ENCODE measurements around the gene ALS2CL. TPM values are rescaled to one million over a fixed set of nuclear protein-coding genes. Genes with fewer than 3 reads are reported as not detected.

Gene ALS2CL
- total RNA-seq, 3 donors from 2014 or later: 1.3 to 1.5 (median 1.4) TPM

DNA sequence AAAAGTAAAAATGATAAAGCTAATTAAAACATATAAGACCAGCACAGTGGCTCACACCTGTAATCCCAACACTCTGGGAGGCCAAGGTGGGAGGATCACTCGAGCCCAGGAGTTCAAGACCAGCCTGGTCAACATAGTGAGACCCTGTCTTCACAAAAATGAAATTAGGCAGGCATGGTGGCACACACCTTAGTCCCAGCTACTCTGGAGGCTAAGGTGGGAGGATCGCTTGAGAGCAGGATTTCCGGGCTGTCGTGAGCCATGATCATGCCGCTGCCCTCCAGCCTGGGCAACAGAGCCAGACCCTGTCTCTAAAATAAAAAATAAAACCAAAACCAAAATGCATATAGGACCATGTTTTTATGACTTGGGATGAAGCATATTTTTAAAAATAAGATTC, 29.0 kb upstream of the ALS2CL start:
- no peaks in the 10 kb centered on the region for H3K9me3 Mint-ChIP-seq
- no peaks in the 10 kb centered on the region for H3K36me3 Mint-ChIP-seq (ENCODE audit: insufficient read depth)
- no peak for DNase-seq
- peaks cover 22% of the 10 kb centered on the region for H3K27me3 Mint-ChIP-seq (ENCODE audit: low read depth)
- ATAC-seq: no peak
- H3K4me3 Mint-ChIP-seq: no peak overlapping the region
- H3K4me1 Mint-ChIP-seq (ENCODE audit: low read depth): peaks cover 3% of the 10 kb centered on the region

GRCh38 chr3:46721009-46721408, 27.5 kb upstream of the ALS2CL start:
- peaks cover 3% of the 10 kb centered on the region for H3K4me1 Mint-ChIP-seq (ENCODE audit: low read depth)
- no peaks in the 10 kb centered on the region for H3K9me3 Mint-ChIP-seq
- peaks cover 21% of the 10 kb centered on the region for H3K27me3 Mint-ChIP-seq (ENCODE audit: low read depth)
- ATAC-seq: no peak
- H3K4me3 Mint-ChIP-seq: no peak overlapping the region
- H3K36me3 Mint-ChIP-seq (ENCODE audit: insufficient read depth): no peaks in the 10 kb centered on the region
- DNase-seq: no peak

DNA sequence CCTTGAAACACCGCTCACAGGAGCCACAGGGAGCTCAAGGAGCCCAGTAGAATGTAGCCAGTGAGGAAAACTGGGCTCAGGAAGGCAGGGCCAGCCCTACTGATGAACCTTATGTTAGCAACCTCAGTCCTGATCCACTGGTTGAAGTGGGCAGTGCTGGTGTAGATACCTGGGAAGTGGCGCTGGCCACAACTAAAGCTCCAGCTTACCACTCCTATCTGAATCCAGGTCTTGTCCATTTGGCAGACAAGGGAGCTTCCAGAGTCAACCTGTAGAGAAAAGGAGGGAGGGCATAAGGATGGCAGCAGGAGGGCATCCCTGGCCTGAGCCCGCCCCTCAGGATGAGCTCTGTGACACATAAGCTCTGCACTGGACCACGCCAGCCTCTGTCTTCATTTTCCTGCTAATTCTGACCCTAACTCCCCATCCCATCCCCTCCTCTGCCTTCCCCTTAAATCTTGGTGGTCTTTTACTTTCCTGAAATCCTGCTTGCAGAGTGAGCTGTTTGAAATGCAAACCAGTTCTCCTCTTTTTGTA, 26.3 kb upstream of the ALS2CL start:
- DNase-seq: no peak
- peaks cover 18% of the 10 kb centered on the region for H3K27me3 Mint-ChIP-seq (ENCODE audit: low read depth)
- H3K4me1 Mint-ChIP-seq (ENCODE audit: low read depth): peaks cover 3% of the 10 kb centered on the region
- H3K4me3 Mint-ChIP-seq: no peak overlapping the region
- no peak for ATAC-seq
- no peaks in the 10 kb centered on the region for H3K9me3 Mint-ChIP-seq
- no peaks in the 10 kb centered on the region for H3K36me3 Mint-ChIP-seq (ENCODE audit: insufficient read depth)

- DNase-seq: no peak
- H3K4me1 Mint-ChIP-seq (ENCODE audit: low read depth): peaks cover 3% of the 10 kb centered on the region
- no peaks in the 10 kb centered on the region for H3K36me3 Mint-ChIP-seq (ENCODE audit: insufficient read depth)
- H3K27me3 Mint-ChIP-seq (ENCODE audit: low read depth): peaks cover 18% of the 10 kb centered on the region
- H3K9me3 Mint-ChIP-seq: no peaks in the 10 kb centered on the region
- no peak overlapping the region for H3K4me3 Mint-ChIP-seq
- no peak for ATAC-seq
These were observed 25.6 kb upstream of the ALS2CL start for GRCh38 chr3:46719044-46719565.

DNA sequence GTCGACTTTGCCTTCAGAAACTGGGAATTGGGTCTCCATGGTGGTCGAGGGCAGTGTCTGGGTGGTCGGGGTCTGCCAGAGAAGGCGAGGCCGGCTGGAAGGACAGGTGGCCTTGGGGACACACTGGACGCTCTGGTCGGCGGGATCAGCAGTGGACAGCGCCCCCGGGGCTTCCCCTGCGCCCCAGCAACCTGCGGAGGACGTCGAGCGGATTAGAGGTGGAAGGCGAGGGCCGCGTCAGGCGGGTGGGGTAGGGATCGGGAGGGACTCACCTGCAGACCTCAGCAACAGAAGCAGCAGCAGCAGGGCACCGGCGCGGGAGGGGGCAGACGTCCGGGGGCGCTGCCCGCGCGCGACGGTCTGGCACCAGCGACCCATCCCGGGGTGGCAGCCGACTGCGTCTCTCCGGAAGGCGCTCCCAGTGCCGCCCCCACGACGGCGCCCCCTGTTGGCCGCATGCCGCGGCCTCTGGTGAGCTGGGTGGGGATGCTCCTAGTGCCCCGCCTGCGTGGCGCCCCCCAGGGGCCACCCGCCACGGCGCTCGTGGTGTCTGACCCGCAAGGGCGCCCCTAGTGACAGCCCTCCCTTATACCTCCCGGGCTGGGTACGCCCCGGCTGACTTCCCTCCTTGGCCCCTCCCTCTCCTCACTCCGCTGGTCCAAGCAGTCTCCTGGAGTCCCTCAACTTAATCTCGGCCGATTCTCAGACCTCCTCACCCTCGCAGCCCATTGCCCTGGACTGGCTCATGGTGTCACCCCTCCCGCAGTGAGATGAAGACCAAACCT, 24.2 kb upstream of the ALS2CL start, which contains the start of gene PRSS50:
TSS of gene PRSS50 (minus strand) at position 423 of the 785 bp plus-strand sequence. CDS start at position 378, 45 bp downstream.
- Mint-ChIP-seq H3K9me3 (no peaks in the 10 kb centered on the region), H3K4me1 (ENCODE audit: low read depth) (no peaks in the 10 kb centered on the region), H3K4me3 (no peak within 1 kb of the TSS), H3K27me3 (ENCODE audit: low read depth) (peaks cover 15% of the 10 kb centered on the region), H3K36me3 (ENCODE audit: insufficient read depth) (no peaks in the 10 kb centered on the region)
- DNase-seq (no peak), ATAC-seq (peak; percentile 34 to 77)

- no peak overlapping the region for H3K4me3 Mint-ChIP-seq
These were observed 23.3 kb upstream of the ALS2CL start for GRCh38 chr3:46716461-46717441.

DNA sequence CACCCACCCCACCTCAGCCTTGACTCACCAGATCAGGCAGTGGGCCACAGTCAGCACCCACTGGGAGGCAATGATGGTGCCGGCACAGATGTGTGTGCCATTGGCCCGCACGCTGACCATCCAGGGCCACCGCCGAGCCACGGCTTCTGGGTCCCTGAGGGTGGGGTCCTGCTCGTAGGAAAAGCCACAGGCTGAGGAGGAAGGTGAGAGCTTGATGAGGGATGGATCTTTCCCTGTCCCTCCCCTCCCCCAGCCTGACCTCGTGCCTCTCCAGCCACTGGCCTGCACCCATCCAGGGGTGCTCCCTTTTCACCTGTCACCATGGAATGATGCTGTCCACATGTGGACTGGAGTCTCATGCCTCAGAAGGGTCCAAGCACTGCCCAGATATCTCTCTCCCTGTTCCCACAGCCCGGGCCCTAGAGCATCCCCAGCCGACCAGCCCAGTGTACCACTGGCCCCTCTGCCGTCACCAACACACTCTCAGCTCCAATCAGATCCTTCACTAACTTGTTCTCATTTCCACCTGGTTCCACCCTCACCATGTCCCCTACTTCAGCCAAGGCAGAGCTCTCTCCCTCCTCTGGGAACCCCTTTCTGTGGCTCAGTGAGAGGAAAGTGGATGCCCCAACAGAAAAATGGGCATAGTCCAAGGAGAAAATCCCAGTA, 22.2 kb upstream of the ALS2CL start:
- ATAC-seq (no peak), DNase-seq (no peak)
- Mint-ChIP-seq H3K27me3 (ENCODE audit: low read depth) (peaks cover 15% of the 10 kb centered on the region), H3K9me3 (no peaks in the 10 kb centered on the region), H3K36me3 (ENCODE audit: insufficient read depth) (no peaks in the 10 kb centered on the region), H3K4me3 (no peak overlapping the region), H3K4me1 (ENCODE audit: low read depth) (no peaks in the 10 kb centered on the region)

More at GRCh38 chr3:46716461-46717441, 23.3 kb upstream of the ALS2CL start:
- DNase-seq (no peak), ATAC-seq (no peak)
- Mint-ChIP-seq H3K9me3 (no peaks in the 10 kb centered on the region), H3K36me3 (ENCODE audit: insufficient read depth) (no peaks in the 10 kb centered on the region), H3K27me3 (ENCODE audit: low read depth) (peaks cover 15% of the 10 kb centered on the region), H3K4me1 (ENCODE audit: low read depth) (no peaks in the 10 kb centered on the region)

DNA sequence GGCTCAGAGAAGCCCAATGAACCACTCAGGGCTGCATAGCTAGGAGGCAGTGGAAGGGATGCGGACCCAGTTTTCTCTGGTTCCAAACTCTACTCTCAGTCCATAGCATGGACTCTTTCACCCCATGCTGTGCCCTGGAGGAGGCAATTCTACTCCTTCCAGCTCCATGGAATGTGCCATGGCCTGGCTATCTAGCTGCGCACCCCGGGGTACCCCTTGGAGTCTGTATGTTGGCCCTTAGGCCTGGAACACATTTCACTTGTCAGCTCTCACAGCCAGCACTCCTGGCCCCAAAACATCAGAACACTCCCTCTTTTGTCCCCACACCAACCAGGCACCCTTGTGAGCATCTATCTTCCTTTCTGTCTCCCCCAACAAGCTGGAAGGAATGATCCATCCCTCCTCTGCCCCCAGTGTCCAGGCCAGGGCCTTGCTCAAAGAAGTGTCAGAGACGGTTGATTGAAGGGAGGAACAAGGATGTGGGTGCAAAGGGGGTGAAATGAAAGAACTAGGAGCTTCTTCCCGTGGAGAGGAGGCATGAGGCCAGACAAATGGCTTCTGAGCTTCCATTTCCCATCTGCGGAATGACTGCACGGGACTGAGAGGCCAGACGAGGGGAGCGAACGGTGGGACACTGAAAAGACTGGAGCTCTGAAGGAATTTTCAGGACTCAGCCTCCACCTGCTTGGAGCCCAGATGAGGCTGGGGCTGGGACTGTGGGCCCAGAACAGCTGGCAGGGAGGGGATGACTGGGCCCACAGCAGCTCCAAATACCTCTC, 21.4 kb upstream of the ALS2CL start:
- no peak for DNase-seq
- H3K36me3 Mint-ChIP-seq (ENCODE audit: insufficient read depth): no peaks in the 10 kb centered on the region
- H3K27me3 Mint-ChIP-seq (ENCODE audit: low read depth): peaks cover 15% of the 10 kb centered on the region
- no peak overlapping the region for H3K4me3 Mint-ChIP-seq
- ATAC-seq: no peak
- no peaks in the 10 kb centered on the region for H3K4me1 Mint-ChIP-seq (ENCODE audit: low read depth)
- H3K9me3 Mint-ChIP-seq: no peaks in the 10 kb centered on the region

DNA sequence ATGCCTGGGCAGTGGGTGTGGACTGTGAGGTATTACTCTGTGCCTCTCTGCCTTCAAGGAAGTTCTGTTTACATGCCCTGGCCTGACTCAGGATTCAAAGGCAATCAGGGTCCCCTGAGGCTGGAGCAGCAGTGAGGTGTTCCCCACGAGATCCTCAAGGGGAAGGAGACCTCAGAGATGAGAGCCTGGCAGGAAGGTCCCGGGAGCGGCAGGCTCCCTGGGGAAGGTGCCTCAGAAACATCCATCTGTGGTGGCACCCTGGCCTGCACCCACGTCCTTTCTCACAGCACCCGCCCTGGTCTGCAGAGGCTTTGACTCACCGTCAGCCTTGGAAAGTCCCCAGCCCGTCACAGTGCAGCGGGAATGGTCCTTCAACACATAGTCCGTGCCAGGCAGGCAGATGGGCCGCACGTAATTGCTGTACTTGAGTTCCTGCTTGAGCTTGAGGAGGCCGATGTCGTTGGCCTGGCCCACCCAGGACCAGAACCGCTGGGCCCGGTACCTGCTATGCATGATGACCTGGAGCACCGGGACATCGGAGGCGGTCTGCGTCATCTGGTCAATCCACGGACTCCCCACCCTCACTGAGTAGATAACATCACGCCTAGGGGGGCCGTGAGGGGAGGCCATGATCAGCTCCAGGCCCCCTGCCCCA, 20.5 kb upstream of the ALS2CL start:
- H3K27me3 Mint-ChIP-seq (ENCODE audit: low read depth): peaks cover 12% of the 10 kb centered on the region
- no peaks in the 10 kb centered on the region for H3K9me3 Mint-ChIP-seq
- no peaks in the 10 kb centered on the region for H3K4me1 Mint-ChIP-seq (ENCODE audit: low read depth)
- peak in 1 of 2 donors; percentile 82 for ATAC-seq
- H3K36me3 Mint-ChIP-seq (ENCODE audit: insufficient read depth): no peaks in the 10 kb centered on the region
- DNase-seq: peak; percentile 23
- no peak overlapping the region for H3K4me3 Mint-ChIP-seq

DNA sequence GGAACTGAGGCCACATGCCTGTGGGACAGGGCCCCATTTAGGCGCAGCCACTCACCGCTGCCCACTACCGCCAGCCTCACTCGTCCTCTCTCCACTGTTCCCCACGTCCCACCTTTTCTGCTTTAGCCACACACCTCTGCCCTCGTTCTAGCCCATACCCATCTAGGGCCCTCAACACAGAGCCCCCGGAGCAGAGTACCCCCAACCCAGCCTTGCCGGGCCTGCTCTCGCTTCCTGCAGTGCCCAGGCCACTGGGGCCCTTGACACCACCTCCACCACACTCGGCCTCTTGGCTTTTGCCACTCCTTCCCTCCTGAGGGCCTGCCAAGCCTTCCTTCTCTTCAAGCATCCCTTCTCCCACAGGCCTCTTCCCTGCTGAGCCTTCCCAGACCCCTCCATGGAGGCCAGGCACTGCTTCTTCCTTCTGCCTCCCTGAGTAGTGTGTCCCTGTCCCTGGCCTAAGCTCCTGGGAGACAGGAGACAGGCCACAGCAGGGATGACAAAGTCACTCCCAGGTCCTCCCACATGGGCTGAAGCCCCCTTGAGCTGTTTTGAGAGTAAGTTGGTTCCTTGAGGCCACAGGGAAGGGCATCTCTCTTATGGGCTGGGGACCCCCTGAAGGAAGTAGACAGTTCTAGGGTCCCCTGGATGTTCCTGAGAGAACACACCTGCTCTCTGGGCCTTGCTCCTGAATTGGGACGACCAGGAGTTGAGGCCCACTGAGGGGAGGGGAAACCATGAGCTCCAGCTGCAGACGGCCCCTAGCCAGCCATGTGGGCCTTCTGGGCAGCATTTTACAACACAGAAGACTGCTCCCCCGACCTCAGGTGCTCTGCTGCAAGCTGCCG, 19.8 kb upstream of the ALS2CL start:
- DNase-seq (no peak), ATAC-seq (no peak)
- H3K4me1 Mint-ChIP-seq (ENCODE audit: low read depth): no peaks in the 10 kb centered on the region

DNA sequence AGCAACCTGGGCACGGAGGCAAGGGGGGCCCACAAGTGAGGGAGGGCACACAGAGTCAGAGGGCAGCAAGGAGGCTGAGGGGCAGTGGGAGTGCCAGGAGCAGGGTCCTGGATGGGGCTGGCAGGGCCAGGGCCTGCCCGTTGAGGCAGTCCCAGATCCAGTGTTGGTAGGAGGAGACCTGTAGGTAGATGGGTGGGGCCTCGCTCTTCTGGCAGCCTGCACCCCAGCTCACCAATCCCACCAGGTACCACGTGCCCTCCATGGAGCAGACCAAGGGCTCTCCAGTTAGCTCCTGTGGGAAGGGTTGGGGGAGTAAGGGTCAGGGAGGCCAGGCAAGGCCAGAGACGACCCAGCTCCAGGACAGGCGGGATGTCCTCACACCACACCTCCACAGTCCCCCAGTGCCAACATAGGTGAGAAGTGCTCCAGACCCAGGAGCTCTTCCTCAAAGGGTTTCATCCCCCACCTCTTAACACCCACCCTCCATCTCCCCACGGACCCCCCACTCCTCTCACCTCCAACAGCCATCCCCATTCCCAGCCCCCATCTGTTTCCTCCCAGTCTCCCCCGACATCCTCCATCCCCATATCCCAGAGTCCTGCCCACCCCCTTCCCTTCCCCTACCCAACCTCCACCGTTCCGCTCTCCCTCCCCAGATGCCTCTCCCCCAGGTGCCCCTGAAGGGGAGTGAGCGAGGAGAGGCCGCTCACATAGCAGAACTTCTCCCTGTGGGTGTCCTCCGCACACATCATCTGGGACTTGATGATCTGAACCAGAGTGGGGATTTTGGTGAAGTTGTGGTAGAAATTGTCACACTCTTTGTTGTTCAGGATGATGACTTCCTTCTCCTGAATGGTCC, 18.9 kb upstream of the ALS2CL start:
- ATAC-seq (no peak), DNase-seq (no peak)
- Mint-ChIP-seq H3K36me3 (ENCODE audit: insufficient read depth) (no peaks in the 10 kb centered on the region), H3K4me3 (no peak overlapping the region), H3K4me1 (ENCODE audit: low read depth) (no peaks in the 10 kb centered on the region), H3K27me3 (ENCODE audit: low read depth) (peaks cover 5% of the 10 kb centered on the region), H3K9me3 (no peaks in the 10 kb centered on the region)

More for the DNA sequence above, 19.8 kb upstream of the ALS2CL start:
- Mint-ChIP-seq H3K27me3 (ENCODE audit: low read depth) (peaks cover 9% of the 10 kb centered on the region), H3K4me3 (no peak overlapping the region), H3K9me3 (no peaks in the 10 kb centered on the region), H3K36me3 (ENCODE audit: insufficient read depth) (no peaks in the 10 kb centered on the region)
